Natural killer cell treated with Interleukin-12 subunit alpha and Interleukin-12 subunit beta and Interleukin-15 and Interleukin-18, amount 100 ng/mL, for 72 hours (primary cell): ENCODE results near the gene ARFGEF3. TPM values are rescaled to one million over a fixed set of nuclear protein-coding genes. Genes with fewer than 3 reads are reported as not detected.

Source experiments
- total RNA-seq, 2 donors: library from RNA; stranded (reverse); gene quantifications; one replicate each; pipeline ENCODE4 v1.2.3, GENCODE V29; 2022

The ARFGEF3 gene
- total RNA-seq, 2 donors from 2014 or later: 0.25 to 0.45 TPM

Other genes starting within 250 kb of the ARFGEF3 start
- 1 to 10 TPM; 1.3 to 2.0 TPM for gene PERP, start 54.5 kb upstream of the ARFGEF3 start, total RNA-seq
- not detected for gene PBOV1, start 56.6 kb downstream of the ARFGEF3 start, total RNA-seq
- not detected for gene SMIM28, start 216.0 kb downstream of the ARFGEF3 start, total RNA-seq
- gene HEBP2, start 242.3 kb downstream of the ARFGEF3 start, total RNA-seq: 10 to 100 TPM; 14.4 to 17.2 TPM